Endodermal cell (in vitro differentiated cells): ENCODE results near the gene ATR. TPM values are rescaled to one million over a fixed set of nuclear protein-coding genes. Genes with fewer than 3 reads are reported as not detected.

Source experiments
- DNase-seq: peaks from one replicate; pipeline ENCODE4 v3.0.0-alpha.2; 2017
- H3K27ac ChIP-seq: 2 replicates; pipeline ENCODE4 v1.5.1; 2013; ENCODE audit warnings: mild to moderate bottlenecking, low read depth, low read length, moderate library complexity
- H3K27me3 ChIP-seq: 2 replicates; pipeline ENCODE4 v1.6.1; 2013; ENCODE audit warnings: mild to moderate bottlenecking, low read length, moderate library complexity; ENCODE audit not compliant: insufficient read depth, control insufficient read depth, poor library complexity, severe bottlenecking
- H3K36me3 ChIP-seq: 2 replicates; pipeline ENCODE4 v1.7.0; 2013; ENCODE audit warnings: mild to moderate bottlenecking, low read length, moderate library complexity; ENCODE audit not compliant: control insufficient read depth, insufficient read depth
- H3K4me1 ChIP-seq: one replicate; pipeline ENCODE4 v1.7.0; 2013; ENCODE audit warnings: low read length; ENCODE audit not compliant: control insufficient read depth, insufficient read depth
- H3K4me3 ChIP-seq: 2 replicates; pipeline ENCODE4 v1.5.1; 2013; ENCODE audit warnings: mild to moderate bottlenecking, low read length, moderate library complexity
- H3K9ac ChIP-seq: 2 replicates; pipeline ENCODE4 v1.6.1; 2013; ENCODE audit warnings: mild to moderate bottlenecking, low read length, moderate library complexity; ENCODE audit not compliant: poor library complexity, severe bottlenecking; ENCODE audit errors: extremely low read depth
- H3K9me3 ChIP-seq: 2 replicates; pipeline ENCODE4 v1.6.1; 2013; ENCODE audit warnings: mild to moderate bottlenecking, low read length, moderate library complexity; ENCODE audit not compliant: control insufficient read depth
- H3K27ac Mint-ChIP-seq: 2 replicates; pipeline ENCODE4 v1.8.0; 2020; ENCODE audit warnings: mixed read lengths
- H3K27me3 Mint-ChIP-seq: 2 replicates; pipeline ENCODE4 v1.8.0; 2021; ENCODE audit warnings: mild to moderate bottlenecking, mixed read lengths; ENCODE audit not compliant: insufficient read depth
- H3K36me3 Mint-ChIP-seq: 2 replicates; pipeline ENCODE4 v1.8.0; 2020; ENCODE audit warnings: low read depth, mixed read lengths
- H3K4me1 Mint-ChIP-seq: 2 replicates; pipeline ENCODE4 v1.8.0; 2020; ENCODE audit warnings: mixed read lengths
- H3K4me3 Mint-ChIP-seq: 2 replicates; pipeline ENCODE4 v1.8.0; 2020; ENCODE audit warnings: mild to moderate bottlenecking, moderate library complexity, mixed read lengths
- H3K9me3 Mint-ChIP-seq: 2 replicates; pipeline ENCODE4 v1.8.0; 2020; ENCODE audit warnings: mild to moderate bottlenecking, mixed read lengths
- WGBS, 2 experiments: methylation state at CpG; one replicate each; pipeline versions ENCODE4 v1.1.5 to v1.1.7; 2013; ENCODE audit warnings: missing lambda C conversion rate in 2 of 2, mixed read lengths in 1 of 2; ENCODE audit not compliant: insufficient coverage in 1 of 2, insufficient read length in 1 of 2; 5-methylcytosine and 5-hydroxymethylcytosine counted together
- total RNA-seq, 2 donors: library from RNA; stranded (reverse); fragmentation: NEBNext Ultra II Directional in 1 of 2; extraction: Animal tissue kit (Norgen Biotek cat#: 25700) in 1 of 2; gene quantifications; 2 replicates in 1 of 2; 3 replicates in 1 of 2; pipeline ENCODE4 v1.2.1, GENCODE V29; 2021
- TF ChIP-seq, protein P1 (sequence below): fragments of 200-600 bp; sonication (generic); conservative IDR thresholded peaks from 2 replicates; pipeline ENCODE4 v1.5.0; 2021; ENCODE audit warnings: antibody characterized with exemption, mild to moderate bottlenecking

Gene ATR
- total RNA-seq, 2 donors from 2014 or later = 18.4 to 32.9 TPM

DNA sequence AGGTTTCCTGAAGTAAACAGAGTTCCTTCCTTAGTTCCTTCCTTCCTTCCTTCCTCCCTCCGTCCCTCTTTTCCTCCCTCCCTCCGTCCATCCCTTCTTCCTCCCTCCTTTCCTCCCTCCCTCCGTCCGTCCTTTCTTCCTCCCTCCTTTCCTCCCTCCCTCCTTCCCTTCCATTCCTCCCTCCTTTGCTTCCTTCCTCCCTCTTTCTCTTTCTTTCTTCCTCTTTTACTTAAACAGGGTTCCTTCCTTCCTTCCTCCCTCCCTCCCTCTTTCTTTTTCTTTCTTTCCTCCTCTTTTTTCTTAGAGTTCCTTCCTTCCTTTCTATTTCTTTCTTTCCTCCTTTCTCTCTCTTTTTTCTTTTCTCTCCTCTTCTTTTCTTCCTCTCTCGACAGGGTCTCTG is 35.2 kb downstream of the ATR start:
- TF ChIP-seq, protein P1, sequence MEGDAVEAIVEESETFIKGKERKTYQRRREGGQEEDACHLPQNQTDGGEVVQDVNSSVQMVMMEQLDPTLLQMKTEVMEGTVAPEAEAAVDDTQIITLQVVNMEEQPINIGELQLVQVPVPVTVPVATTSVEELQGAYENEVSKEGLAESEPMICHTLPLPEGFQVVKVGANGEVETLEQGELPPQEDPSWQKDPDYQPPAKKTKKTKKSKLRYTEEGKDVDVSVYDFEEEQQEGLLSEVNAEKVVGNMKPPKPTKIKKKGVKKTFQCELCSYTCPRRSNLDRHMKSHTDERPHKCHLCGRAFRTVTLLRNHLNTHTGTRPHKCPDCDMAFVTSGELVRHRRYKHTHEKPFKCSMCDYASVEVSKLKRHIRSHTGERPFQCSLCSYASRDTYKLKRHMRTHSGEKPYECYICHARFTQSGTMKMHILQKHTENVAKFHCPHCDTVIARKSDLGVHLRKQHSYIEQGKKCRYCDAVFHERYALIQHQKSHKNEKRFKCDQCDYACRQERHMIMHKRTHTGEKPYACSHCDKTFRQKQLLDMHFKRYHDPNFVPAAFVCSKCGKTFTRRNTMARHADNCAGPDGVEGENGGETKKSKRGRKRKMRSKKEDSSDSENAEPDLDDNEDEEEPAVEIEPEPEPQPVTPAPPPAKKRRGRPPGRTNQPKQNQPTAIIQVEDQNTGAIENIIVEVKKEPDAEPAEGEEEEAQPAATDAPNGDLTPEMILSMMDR = no peak
- H3K27ac Mint-ChIP-seq = no peak overlapping the region
- H3K4me1 Mint-ChIP-seq = no peaks in the 10 kb centered on the region

DNA sequence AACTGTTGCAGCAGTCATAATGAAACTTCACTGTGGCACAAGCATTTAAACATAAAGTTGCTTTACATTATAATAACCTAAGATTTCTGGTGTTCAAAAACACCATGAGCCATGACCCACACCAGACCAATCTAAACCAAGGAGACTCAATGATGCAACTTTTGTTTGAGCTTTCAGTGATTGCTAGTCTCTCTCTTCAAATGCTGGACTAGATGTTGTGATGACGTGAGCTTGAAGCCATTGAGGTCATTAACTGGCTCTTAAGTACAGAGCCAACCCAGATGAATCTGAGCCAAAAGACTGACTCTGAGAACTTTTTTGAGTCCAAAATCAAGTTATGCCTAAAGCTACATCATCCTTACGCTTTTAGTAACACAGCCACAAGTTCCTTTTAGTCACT is 36.5 kb downstream of the ATR start:
- Histone ChIP-seq H3K4me1 (no peaks in the 10 kb centered on the region), H3K27ac (no peak overlapping the region), H3K9me3 (no peaks in the 10 kb centered on the region), H3K36me3 (no peaks in the 10 kb centered on the region), H3K4me3 (no peak overlapping the region), H3K27me3 (no peaks in the 10 kb centered on the region), H3K9ac (no peak overlapping the region)
- TF ChIP-seq, protein P1 = no peak
- Mint-ChIP-seq H3K9me3 (no peaks in the 10 kb centered on the region), H3K27me3 (no peaks in the 10 kb centered on the region), H3K4me3 (no peak overlapping the region), H3K36me3 (peaks cover 5% of the 10 kb centered on the region), H3K4me1 (no peaks in the 10 kb centered on the region), H3K27ac (no peak overlapping the region)
- DNase-seq = no peak
- 89 to 100% methylated on average over 2 of the region's 2 CpGs for WGBS, 2 experiments

More for the DNA sequence above, 35.2 kb downstream of the ATR start:
- H3K4me3 Mint-ChIP-seq = no peak overlapping the region
- no peak overlapping the region for H3K9ac ChIP-seq
- H3K36me3 ChIP-seq = peaks cover 4% of the 10 kb centered on the region
- peaks cover 5% of the 10 kb centered on the region for H3K36me3 Mint-ChIP-seq
- no peaks in the 10 kb centered on the region for H3K9me3 ChIP-seq
- no peaks in the 10 kb centered on the region for H3K27me3 Mint-ChIP-seq
- H3K4me3 ChIP-seq = no peak overlapping the region
- DNase-seq = no peak
- no peaks in the 10 kb centered on the region for H3K27me3 ChIP-seq
- no peak overlapping the region for H3K27ac ChIP-seq
- 91 to 94% methylated on average over 2 to 5 of the region's 5 CpGs for WGBS, 2 experiments
- no peaks in the 10 kb centered on the region for H3K4me1 ChIP-seq
- no peaks in the 10 kb centered on the region for H3K9me3 Mint-ChIP-seq

- Mint-ChIP-seq H3K4me3 (no peak overlapping the region), H3K9me3 (peaks cover 6% of the 10 kb centered on the region), H3K27ac (no peak overlapping the region), H3K27me3 (no peaks in the 10 kb centered on the region), H3K4me1 (no peaks in the 10 kb centered on the region), H3K36me3 (peaks cover 30% of the 10 kb centered on the region)
- no peak for DNase-seq
- Histone ChIP-seq H3K36me3 (peaks cover 43% of the 10 kb centered on the region), H3K4me1 (no peaks in the 10 kb centered on the region), H3K4me3 (no peak overlapping the region), H3K27me3 (no peaks in the 10 kb centered on the region), H3K9me3 (no peaks in the 10 kb centered on the region), H3K9ac (no peak overlapping the region), H3K27ac (no peak overlapping the region)
- TF ChIP-seq, protein P1 = no peak
- 91 to 100% methylated on average over 3 of the region's 3 CpGs for WGBS, 2 experiments
These were observed 42.0 kb downstream of the ATR start for GRCh38 chr3:142536519-142536918.
